Keratinocyte (primary cell): ENCODE results near the gene PYROXD2.

ENCODE experiments used
- CTCF ChIP-seq, 3 experiments: IDR thresholded peaks in 1 of 3; conservative IDR thresholded peaks in 1 of 3; optimal IDR thresholded peaks in 1 of 3; 2 replicates in 2 of 3; 3 replicates in 1 of 3; pipeline versions ENCODE3 to v1.5.1; 2011; ENCODE audit warnings: low read length in 3 of 3, mild to moderate bottlenecking in 3 of 3, moderate library complexity in 2 of 3, control low read depth in 1 of 3, inconsistent platforms in 1 of 3; ENCODE audit not compliant: insufficient read depth in 2 of 3; ENCODE audit errors: extremely low read depth in 1 of 3
- EZH2 ChIP-seq: IDR thresholded peaks from one replicate; pipeline ENCODE4 v1.6.1; 2012; ENCODE audit warnings: inconsistent platforms, mild to moderate bottlenecking, low read length, moderate library complexity

- no peak for TF ChIP-seq CTCF (optimal IDR thresholded peaks at IDR 0.05 in 1 of 3, IDR thresholded peaks at IDR 0.05 in 1 of 3, conservative IDR thresholded peaks at IDR 0.05 in 1 of 3; ENCODE audit: extremely low read depth in 1 of 3, insufficient read depth in 2 of 3, low read length in 3 of 3)
- TF ChIP-seq EZH2 = no peak
Observed at GRCh38 chr10:98337484-98337883, 77.5 kb downstream of the PYROXD2 start.
